DOHH2 (cell line): ENCODE results near the gene EEFSEC.

ENCODE experiments used
- CTCF ChIP-seq: fragments of 200-600 bp; sonication (generic); IDR thresholded peaks from one replicate; pipeline ENCODE4 v1.5.1; 2014; ENCODE audit warnings: antibody characterized with exemption, mild to moderate bottlenecking, low read depth, low read length; ENCODE audit not compliant: poor library complexity, severe bottlenecking
- EZH2phosphoT487 ChIP-seq: fragments of 200-600 bp; sonication (generic); IDR thresholded peaks from 2 replicates; pipeline ENCODE4 v1.6.1; 2017; ENCODE audit warnings: borderline replicate concordance, mild to moderate bottlenecking, antibody characterized with exemption, low read length, moderate library complexity, mixed read lengths

- no peak for TF ChIP-seq CTCF
- no peak for TF ChIP-seq EZH2phosphoT487
Measured at GRCh38 chr3:128269796-128270195, 116.5 kb downstream of the EEFSEC start.
